GM20000 (cell line): ENCODE results near the gene CLK1.

ENCODE experiments used
- DNase-seq: peaks from one replicate; pipeline ENCODE4 v3.0.0; 2012; ENCODE audit warnings: low spot score
- TF ChIP-seq, protein P1 (sequence below): IDR thresholded peaks from 2 replicates; pipeline ENCODE4 v1.5.1; 2012; ENCODE audit warnings: mild to moderate bottlenecking, control low read depth; ENCODE audit errors: extremely low read depth, missing control alignments

CLK1 gene

DNA sequence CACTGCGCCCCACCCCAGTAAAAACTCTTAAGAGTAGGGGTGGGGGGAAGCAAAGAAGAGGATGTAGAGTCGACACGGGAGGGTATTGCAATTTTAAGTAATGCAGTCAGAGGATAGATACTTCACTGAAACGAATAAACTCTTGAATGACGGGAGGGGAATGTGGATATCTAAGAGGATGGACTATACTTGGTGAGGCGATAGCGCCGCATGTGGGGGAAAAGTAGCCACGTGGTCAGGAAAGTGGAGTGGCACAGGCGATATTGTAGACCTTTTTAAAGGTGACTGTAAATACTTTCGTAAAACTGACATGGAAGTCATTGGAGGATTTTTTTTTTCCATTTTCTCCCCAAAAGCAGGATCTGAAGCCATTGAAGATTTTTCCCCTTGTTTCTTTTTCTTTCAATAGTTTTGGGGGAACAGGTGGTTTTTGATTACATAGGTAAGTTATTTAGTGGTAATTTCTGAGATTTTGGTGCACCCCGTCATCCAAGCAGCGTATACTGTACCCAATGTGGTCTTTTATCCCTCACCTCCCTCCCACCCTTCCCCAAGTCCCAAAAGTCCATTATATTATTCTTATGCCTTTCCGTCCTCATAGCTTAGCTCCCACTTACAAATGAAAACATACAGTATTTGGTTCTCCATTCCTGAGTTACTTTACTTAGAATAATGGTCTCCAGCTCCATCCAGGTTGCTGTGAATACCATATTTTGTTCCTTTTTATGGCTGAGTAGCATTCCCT is 13.8 kb downstream of the CLK1 start:
- no peak for DNase-seq
- TF ChIP-seq, protein P1, sequence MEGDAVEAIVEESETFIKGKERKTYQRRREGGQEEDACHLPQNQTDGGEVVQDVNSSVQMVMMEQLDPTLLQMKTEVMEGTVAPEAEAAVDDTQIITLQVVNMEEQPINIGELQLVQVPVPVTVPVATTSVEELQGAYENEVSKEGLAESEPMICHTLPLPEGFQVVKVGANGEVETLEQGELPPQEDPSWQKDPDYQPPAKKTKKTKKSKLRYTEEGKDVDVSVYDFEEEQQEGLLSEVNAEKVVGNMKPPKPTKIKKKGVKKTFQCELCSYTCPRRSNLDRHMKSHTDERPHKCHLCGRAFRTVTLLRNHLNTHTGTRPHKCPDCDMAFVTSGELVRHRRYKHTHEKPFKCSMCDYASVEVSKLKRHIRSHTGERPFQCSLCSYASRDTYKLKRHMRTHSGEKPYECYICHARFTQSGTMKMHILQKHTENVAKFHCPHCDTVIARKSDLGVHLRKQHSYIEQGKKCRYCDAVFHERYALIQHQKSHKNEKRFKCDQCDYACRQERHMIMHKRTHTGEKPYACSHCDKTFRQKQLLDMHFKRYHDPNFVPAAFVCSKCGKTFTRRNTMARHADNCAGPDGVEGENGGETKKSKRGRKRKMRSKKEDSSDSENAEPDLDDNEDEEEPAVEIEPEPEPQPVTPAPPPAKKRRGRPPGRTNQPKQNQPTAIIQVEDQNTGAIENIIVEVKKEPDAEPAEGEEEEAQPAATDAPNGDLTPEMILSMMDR = no peak

DNA sequence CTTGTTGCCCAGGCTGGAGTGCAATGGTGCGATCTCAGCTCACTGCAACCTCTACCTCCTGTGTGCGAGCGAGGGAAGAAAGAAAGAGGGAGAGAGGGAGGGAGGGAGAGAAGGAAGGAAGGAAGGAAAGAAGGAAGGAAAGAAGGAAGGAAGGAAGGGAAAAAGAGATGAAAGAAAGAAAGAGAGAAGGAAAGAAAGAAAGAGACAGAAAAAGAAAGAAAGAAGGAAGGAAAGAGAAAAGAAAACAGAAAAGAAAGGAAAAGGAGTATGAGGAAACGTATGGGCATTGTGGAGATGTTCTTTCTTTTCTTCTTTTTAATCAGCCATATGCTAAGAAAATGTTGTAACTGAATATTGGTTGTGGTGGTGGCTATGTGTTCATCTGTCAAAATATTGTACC is 16.5 kb downstream of the CLK1 start:
- no peak for DNase-seq
- TF ChIP-seq, protein P1 = no peak

DNA sequence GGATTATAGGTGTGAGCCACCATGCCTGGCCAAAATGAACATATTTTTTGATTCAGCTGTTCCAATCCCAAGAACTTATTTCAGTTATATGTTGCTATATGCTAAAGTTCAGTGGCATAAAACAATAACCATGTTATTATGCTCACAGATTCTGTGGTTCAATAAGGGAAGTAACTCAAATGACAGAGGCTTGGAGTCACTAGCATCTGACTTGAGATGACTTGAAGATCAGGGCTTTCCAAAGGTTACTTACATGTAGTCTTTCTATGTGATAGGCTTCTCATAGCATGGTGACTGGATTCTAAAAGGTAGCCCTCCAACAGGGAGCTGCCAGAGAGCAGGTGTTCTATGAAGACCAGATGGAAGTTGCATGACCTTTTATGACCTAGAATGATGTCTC is 17.2 kb downstream of the CLK1 start:
- TF ChIP-seq, protein P1 = no peak
- DNase-seq = no peak

DNA sequence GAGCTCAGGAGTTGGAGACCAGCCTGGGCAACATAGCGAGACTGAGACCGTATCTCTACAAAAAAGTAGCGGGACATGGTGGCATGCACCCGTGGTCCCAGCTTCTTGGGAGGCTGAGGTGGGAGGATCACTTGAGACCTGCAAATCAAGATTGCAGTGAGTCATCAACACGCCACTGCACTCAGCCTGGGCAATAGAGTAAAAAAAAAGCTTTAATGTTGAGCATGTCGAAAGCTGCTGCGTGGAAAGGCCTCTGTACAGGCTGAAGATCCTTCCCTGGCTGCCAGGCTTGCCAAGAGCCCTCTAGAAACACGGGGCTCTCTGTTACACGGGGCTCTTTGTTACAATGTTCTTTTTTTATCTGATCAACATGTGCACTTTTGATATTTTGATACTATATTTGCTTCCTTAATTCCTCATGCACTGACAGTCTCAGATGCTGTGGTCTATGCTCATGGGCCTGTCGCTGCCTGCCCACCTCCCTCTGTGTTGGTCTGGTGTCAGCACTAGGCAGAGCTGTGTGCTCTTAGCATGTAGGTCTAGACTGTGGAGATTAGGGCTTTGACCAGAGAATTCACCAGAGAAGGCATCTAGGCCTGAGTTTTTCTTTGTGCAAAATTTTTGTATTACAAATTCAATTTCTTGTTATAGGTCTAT is 18.7 kb downstream of the CLK1 start:
- no peak for DNase-seq
- TF ChIP-seq, protein P1 = no peak

DNA sequence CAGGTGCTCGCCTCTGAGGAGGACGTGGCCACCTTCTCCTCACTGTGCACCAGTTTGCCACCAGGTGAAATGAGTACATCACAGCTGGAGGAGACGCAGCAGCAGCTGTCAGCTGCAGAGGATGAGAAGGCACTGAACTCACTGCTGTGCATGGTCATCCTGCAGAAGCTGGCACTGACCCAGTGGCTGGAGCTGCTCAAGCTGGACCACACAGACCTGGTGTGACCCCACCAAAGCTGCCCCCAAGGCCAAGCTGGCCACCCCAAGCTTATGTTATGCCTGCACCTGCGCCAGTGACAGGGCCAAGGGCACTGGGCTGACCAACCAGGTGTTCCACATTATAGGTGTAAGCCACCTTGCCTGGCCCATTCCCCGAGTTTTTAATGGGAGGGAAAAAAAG is 19.3 kb downstream of the CLK1 start:
- TF ChIP-seq, protein P1 = no peak
- DNase-seq = no peak

DNA sequence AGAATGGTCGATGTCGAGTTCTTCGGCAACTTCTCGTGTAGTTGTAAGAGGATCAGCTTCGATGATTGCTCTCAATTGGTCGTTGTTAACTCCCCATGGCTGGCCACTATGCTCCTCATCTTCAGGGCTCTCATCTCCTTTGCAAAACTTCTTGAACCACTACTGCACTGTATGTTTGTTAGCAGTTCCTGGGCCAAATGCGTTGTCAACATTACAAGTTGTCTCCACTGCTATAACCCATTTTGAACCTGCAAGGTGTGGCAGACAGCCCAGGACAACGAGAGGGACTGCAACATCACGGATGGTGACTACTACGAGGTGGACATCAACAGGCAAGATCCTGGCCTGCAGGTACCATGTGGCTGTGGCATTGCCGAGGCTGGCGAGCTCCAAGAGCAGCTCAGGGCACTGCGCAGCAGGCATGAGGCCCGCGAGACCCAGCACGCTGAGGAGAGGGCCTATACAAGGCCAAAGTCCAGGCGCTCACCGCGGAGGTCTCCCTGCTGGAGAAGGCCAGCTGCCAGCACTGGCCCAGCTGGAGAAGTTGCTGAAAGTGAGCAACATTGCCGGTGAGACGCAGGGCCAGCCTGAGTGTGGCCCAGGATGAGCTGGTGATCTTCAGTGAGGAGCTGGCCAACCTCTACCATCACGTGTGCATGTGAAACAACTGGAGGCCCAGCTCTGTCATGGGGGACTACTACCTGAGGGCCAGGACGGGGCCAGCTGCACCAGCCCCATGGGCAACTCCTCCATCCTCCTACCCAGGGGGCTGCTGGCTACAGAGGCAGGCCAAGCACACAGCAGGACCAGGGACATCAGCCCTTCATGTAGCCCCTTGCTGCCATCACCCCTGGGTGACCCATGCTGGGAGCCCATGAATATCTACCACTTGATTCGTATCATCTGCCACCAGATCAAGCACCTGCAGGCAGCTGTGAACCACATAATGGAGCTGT is 20.2 kb downstream of the CLK1 start:
- TF ChIP-seq, protein P1 = no peak
- no peak for DNase-seq

DNA sequence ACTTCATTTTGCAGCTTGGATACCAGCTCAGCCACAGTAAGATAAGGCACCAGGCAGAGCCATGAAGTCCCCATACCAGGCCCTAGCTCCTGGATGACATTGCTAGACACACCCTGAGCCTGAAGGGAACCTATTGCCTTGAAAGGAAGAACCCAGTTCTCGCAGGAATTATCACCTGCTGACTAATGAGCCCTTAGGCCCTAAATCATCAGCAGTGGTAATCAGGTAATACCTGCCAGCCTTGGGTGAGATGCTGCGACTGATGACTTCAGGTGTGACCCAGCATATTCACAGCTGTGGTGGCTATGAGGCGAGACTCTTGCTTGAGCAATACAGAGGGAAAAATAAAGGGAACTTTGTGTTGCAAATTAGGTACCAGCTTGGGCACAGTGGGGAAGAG is 24.9 kb downstream of the CLK1 start:
- TF ChIP-seq, protein P1 = no peak

More for the DNA sequence above, 24.9 kb downstream of the CLK1 start:
- DNase-seq = no peak
